Chondrocyte (in vitro differentiated cells): ENCODE results near the gene CCN6. TPM values are rescaled to one million over a fixed set of nuclear protein-coding genes. Genes with fewer than 3 reads are reported as not detected.
A peak's percentile ranks its signal among the peaks of the same experiment; 100 is the strongest.
"Not testable (repeated sequence)": the region's sequence is repeated elsewhere in the genome, so short reads cannot be mapped to it uniquely, and the experiment has no call there.

ENCODE experiments used
- DNase-seq: peaks from one replicate; pipeline ENCODE4 v3.0.0; 2021; ENCODE audit warnings: mixed read lengths, low spot score
- H3K27ac Mint-ChIP-seq: one replicate; pipeline ENCODE4 v1.8.0; 2021; ENCODE audit warnings: mild to moderate bottlenecking, moderate library complexity, mixed read lengths; ENCODE audit not compliant: unreplicated experiment
- H3K27me3 Mint-ChIP-seq: 2 replicates; pipeline ENCODE4 v1.8.0; 2021; ENCODE audit warnings: low read depth, mixed read lengths
- H3K36me3 Mint-ChIP-seq: 2 replicates; pipeline ENCODE4 v1.8.0; 2021; ENCODE audit warnings: low read depth, mixed read lengths
- H3K4me1 Mint-ChIP-seq: 2 replicates; pipeline ENCODE4 v1.8.0; 2021; ENCODE audit warnings: low read depth, mild to moderate bottlenecking, mixed read lengths
- H3K4me3 Mint-ChIP-seq: one replicate; pipeline ENCODE4 v1.8.0; 2021; ENCODE audit warnings: mild to moderate bottlenecking, moderate library complexity, mixed read lengths; ENCODE audit not compliant: unreplicated experiment
- H3K9me3 Mint-ChIP-seq: 2 replicates; pipeline ENCODE4 v1.8.0; 2021; ENCODE audit warnings: low read depth, mixed read lengths
- total RNA-seq: library from RNA; stranded (reverse); gene quantifications from 3 replicates; pipeline ENCODE4 v1.2.1, GENCODE V29; 2021
- TF ChIP-seq, protein P1 (sequence below): fragments of 200-600 bp; sonication (generic); IDR thresholded peaks from 2 replicates; pipeline ENCODE4 v1.5.0; 2021; ENCODE audit warnings: antibody characterized with exemption, mild to moderate bottlenecking, moderate library complexity

The CCN6 gene
- total RNA-seq, 1 donor from 2014 or later, result not detected

DNA sequence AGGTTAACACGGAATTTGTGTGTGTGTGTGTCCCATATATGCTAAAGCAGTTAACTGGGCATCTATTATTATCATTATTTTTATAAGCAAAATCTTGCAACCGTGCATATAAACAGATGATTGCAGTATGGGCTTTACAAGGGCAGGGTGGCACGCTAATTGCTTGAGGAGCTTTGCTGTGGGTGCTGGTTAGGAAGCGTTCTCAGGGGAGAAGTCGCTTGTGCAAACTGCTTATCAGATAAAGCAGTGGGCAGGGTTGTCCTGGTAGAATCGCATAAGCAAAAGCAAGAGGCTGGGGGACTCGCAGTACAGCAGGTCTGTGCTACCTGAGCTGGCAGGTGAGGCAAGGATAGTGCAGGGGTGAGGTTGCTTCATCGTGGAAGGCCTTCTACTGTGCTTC, 9.7 kb upstream of the CCN6 start:
- Mint-ChIP-seq H3K27me3 (no peaks in the 10 kb centered on the region), H3K36me3 (no peaks in the 10 kb centered on the region), H3K4me3 (no peak overlapping the region), H3K9me3 (no peaks in the 10 kb centered on the region), H3K27ac (peak overlapping the region; percentile 84), H3K4me1 (peaks cover 35% of the 10 kb centered on the region)
- no peak for DNase-seq
- TF ChIP-seq, protein P1, sequence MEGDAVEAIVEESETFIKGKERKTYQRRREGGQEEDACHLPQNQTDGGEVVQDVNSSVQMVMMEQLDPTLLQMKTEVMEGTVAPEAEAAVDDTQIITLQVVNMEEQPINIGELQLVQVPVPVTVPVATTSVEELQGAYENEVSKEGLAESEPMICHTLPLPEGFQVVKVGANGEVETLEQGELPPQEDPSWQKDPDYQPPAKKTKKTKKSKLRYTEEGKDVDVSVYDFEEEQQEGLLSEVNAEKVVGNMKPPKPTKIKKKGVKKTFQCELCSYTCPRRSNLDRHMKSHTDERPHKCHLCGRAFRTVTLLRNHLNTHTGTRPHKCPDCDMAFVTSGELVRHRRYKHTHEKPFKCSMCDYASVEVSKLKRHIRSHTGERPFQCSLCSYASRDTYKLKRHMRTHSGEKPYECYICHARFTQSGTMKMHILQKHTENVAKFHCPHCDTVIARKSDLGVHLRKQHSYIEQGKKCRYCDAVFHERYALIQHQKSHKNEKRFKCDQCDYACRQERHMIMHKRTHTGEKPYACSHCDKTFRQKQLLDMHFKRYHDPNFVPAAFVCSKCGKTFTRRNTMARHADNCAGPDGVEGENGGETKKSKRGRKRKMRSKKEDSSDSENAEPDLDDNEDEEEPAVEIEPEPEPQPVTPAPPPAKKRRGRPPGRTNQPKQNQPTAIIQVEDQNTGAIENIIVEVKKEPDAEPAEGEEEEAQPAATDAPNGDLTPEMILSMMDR, result no peak

DNA sequence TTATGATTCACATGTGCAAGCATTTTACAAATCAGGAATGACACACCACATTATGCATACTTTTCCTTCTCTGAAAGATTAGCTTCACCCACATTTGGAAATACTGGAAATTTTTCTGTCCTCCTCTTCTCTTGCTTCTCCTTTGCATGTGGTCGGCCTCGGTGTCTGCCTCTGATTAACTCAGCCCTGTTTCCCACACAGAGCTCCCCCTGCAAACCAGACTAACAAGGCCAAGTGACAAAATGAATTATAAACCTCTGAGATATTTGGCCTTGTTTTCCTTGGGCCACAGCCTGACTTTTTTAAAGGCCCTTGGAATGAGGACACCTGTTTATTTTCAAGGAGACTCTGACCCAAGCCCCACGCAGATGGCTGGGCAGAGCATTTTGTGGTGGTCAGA, 9.0 kb upstream of the CCN6 start:
- H3K27ac Mint-ChIP-seq, result peak overlapping the region; percentile 82
- H3K4me3 Mint-ChIP-seq, result no peak overlapping the region
- DNase-seq, result no peak
- H3K36me3 Mint-ChIP-seq, result no peaks in the 10 kb centered on the region
- peaks cover 35% of the 10 kb centered on the region for H3K4me1 Mint-ChIP-seq
- no peaks in the 10 kb centered on the region for H3K9me3 Mint-ChIP-seq
- TF ChIP-seq, protein P1, result no peak
- no peaks in the 10 kb centered on the region for H3K27me3 Mint-ChIP-seq

DNA sequence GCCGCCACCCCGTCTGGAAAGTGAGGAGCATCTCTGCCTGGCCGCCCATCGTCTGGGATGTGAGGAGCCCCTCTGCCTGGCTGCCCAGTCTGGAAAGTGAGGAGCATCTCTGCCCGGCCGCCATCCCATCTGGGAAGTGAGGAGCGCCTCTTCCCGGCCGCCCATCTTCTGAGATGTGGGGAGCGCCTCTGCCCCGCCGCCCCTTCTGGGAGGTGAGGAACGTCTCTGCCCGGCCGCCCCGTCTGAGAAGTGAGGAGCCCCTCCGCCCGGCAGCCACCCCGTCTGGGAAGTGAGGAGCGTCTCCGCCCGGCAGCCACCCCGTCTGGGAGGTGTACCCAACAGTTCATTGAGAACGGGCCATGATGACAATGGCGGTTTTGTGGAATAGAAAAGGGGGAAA, 6.4 kb upstream of the CCN6 start:
- H3K27ac Mint-ChIP-seq, H3K36me3 Mint-ChIP-seq, H3K9me3 Mint-ChIP-seq, H3K4me3 Mint-ChIP-seq, DNase-seq, H3K27me3 Mint-ChIP-seq: not testable (repeated sequence)
- peaks cover 24% of the 10 kb centered on the region for H3K4me1 Mint-ChIP-seq

DNA sequence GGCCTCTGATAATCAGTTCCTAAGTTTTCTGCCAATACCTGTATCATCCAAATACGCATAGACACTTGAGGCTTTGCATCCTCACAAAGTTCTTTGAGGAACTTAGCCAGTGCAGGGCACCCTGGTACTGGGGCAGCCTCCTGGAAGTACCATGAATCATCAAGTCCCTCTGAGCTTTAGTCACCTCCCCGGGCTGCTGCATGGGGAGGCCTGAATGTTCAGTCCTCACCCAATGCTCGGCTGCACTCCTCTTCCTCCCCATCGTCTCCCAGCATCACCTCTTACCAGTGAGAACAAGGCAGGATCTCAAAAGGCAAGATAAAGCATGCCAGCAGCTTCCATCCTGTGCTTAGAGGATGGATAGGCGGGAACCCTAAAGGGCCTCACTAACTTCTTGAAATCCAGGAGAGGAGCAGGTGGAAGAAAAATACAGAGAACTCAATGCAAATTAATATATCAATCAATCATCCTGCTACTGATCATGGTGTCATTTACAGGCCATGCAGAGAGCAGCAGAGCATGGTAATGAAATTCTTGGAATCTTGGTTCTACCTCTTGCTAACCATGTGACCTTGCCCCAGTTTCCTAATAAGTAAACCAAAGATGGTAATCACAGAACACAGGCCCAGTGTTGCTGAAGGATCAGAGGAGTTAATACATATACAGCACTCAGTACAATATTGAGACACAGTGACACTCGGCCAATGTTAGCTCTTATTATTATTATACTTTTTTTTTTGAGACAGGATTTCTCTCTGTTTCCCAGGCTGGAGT, 4.7 kb upstream of the CCN6 start:
- Mint-ChIP-seq H3K4me1 (peaks cover 14% of the 10 kb centered on the region), H3K27ac (no peak overlapping the region), H3K9me3 (peaks cover 5% of the 10 kb centered on the region), H3K36me3 (peaks cover 1% of the 10 kb centered on the region), H3K4me3 (no peak overlapping the region), H3K27me3 (no peaks in the 10 kb centered on the region)
- no peak for DNase-seq
- TF ChIP-seq, protein P1, result no peak

DNA sequence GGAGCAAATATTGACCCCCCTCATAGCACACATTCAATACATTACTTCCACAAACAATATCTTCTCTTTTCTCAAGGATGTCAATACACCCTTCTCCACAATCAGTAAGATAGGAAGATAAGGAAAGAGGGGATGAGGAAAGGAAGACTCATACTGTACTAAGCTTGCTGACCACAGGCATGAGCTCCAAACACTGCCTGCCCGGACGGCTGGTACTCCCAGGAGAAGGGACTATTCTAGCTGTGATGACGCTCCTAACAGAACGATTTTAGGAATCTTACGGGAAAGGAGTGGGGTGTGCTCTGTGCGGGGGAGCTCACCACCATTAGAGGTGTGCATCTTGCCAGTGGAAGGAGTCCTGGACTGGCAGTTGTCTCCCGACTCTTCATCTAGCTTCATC, 3.9 kb upstream of the CCN6 start:
- TF ChIP-seq, protein P1, result no peak
- H3K9me3 Mint-ChIP-seq, result peaks cover 5% of the 10 kb centered on the region
- peaks cover 6% of the 10 kb centered on the region for H3K4me1 Mint-ChIP-seq
- no peak for DNase-seq
- no peaks in the 10 kb centered on the region for H3K27me3 Mint-ChIP-seq
- no peak overlapping the region for H3K27ac Mint-ChIP-seq
- no peak overlapping the region for H3K4me3 Mint-ChIP-seq
- H3K36me3 Mint-ChIP-seq, result peaks cover 1% of the 10 kb centered on the region

DNA sequence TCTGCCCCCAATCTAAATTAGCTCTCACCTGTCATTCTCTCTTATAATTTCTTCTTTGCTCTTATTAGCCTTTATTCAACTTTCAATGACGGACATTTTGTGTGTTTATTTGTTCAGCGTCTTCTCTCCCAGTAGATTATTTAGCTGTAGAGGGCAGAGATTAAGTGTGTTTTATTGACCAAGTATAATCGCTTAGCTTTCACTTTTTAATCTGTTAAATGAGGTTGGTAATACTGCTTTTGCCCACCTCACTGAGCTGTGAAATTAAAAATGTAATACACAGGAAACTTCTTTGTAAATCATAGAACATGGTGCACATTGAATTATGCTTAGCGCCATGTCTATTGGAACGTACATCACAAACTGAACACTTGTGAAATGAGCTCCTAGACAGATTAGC, 3.5 kb upstream of the CCN6 start:
- no peak for DNase-seq
- no peaks in the 10 kb centered on the region for H3K27me3 Mint-ChIP-seq
- H3K27ac Mint-ChIP-seq, result no peak overlapping the region
- H3K4me3 Mint-ChIP-seq, result no peak overlapping the region
- peaks cover 1% of the 10 kb centered on the region for H3K36me3 Mint-ChIP-seq
- H3K4me1 Mint-ChIP-seq, result peaks cover 2% of the 10 kb centered on the region
- peaks cover 5% of the 10 kb centered on the region for H3K9me3 Mint-ChIP-seq
- TF ChIP-seq, protein P1, result no peak

DNA sequence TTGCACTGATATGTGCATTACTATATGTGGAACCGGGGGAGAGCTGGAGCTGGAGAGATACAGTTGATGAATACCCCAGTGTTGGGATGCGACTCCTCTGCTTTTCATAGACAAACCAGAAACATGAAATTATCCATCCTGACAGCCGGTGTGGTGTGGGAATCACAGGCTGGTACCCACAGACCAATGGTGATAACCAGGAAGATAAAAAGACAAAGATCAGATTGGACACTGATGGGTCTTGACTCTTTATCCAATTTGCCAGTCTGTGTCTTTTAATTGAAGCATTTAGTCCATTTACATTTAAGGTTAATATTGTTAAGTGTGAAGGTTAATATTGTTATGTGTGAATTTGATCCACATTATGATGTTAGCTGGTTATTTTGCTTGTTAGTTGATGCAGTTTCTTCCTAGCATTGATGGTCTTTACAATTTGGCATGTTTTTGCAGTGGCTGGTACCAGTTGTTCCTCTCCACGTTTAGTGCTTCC, 2.6 kb upstream of the CCN6 start:
- not testable (repeated sequence) for H3K36me3 Mint-ChIP-seq, DNase-seq, H3K4me1 Mint-ChIP-seq, H3K4me3 Mint-ChIP-seq, H3K27ac Mint-ChIP-seq, H3K27me3 Mint-ChIP-seq, H3K9me3 Mint-ChIP-seq
